ENCODE results near the gene ATP6V1G3. TPM values are rescaled to one million over a fixed set of nuclear protein-coding genes. Genes with fewer than 3 reads are reported as not detected.
A peak's percentile ranks its signal among the peaks of the same experiment; 100 is the strongest.

Gene ATP6V1G3
- total RNA-seq, 1 donor from 2014 or later, result not detected

GRCh38 chr1:198535631-198536030, 4.8 kb downstream of the ATP6V1G3 start:
- Histone ChIP-seq H4K20me1 (ENCODE audit: low read depth) (no peaks in the 10 kb centered on the region), H3K27ac (no peak overlapping the region), H3K4me3 (no peak overlapping the region), H3K79me2 (ENCODE audit: low read depth) (no peaks in the 10 kb centered on the region), H3K9ac (no peak overlapping the region), H3K4me1 (peaks cover 3% of the 10 kb centered on the region), H3K27me3 (no peaks in the 10 kb centered on the region), H3K4me2 (no peak overlapping the region), H2AFZ (replicated peaks) (no peak overlapping the region), H3K9me3 (ENCODE audit: low read depth) (no peaks in the 10 kb centered on the region), H3K36me3 (no peaks in the 10 kb centered on the region), H3F3A (ENCODE audit: low read depth) (no peaks in the 10 kb centered on the region)
- TF ChIP-seq EZH2phosphoT487 (IDR thresholded peaks at IDR 0.05) (no peak), CTCF (IDR thresholded peaks at IDR 0.05) (no peak), EZH2 (IDR thresholded peaks at IDR 0.05) (no peak)
- Mint-ChIP-seq H3K36me3 (no peaks in the 10 kb centered on the region), H3K27me3 (ENCODE audit: insufficient read depth, low read depth) (no peaks in the 10 kb centered on the region), H3K9me3 (no peaks in the 10 kb centered on the region), H3K27ac (no peak overlapping the region), H3K4me1 (peaks cover 17% of the 10 kb centered on the region), H3K4me3 (no peak overlapping the region)
- DNase-seq (ENCODE audit: low spot score), result no peak

- Histone ChIP-seq H3K9me3 (ENCODE audit: low read depth) (no peaks in the 10 kb centered on the region), H2AFZ (replicated peaks) (peak overlapping the region; percentile 31), H3K79me2 (ENCODE audit: low read depth) (no peaks in the 10 kb centered on the region), H3K4me1 (peaks cover 4% of the 10 kb centered on the region), H3K4me3 (no peak overlapping the region), H3F3A (ENCODE audit: low read depth) (no peaks in the 10 kb centered on the region), H3K36me3 (no peaks in the 10 kb centered on the region), H4K20me1 (ENCODE audit: low read depth) (no peaks in the 10 kb centered on the region), H3K4me2 (no peak overlapping the region), H3K27me3 (no peaks in the 10 kb centered on the region), H3K27ac (no peak overlapping the region), H3K9ac (no peak overlapping the region)
- Mint-ChIP-seq H3K9me3 (no peaks in the 10 kb centered on the region), H3K27ac (no peak overlapping the region), H3K4me3 (no peak overlapping the region), H3K27me3 (ENCODE audit: insufficient read depth, low read depth) (no peaks in the 10 kb centered on the region), H3K4me1 (peaks cover 24% of the 10 kb centered on the region), H3K36me3 (no peaks in the 10 kb centered on the region)
- TF ChIP-seq EZH2phosphoT487 (IDR thresholded peaks at IDR 0.05), result no peak
- no peak for TF ChIP-seq EZH2 (IDR thresholded peaks at IDR 0.05)
- TF ChIP-seq CTCF (IDR thresholded peaks at IDR 0.05), result no peak
- DNase-seq (ENCODE audit: low spot score), result no peak
Measured at GRCh38 chr1:198534548-198535418, 5.7 kb downstream of the ATP6V1G3 start.

- no peaks in the 10 kb centered on the region for H3F3A ChIP-seq (ENCODE audit: low read depth)
- no peaks in the 10 kb centered on the region for H3K79me2 ChIP-seq (ENCODE audit: low read depth)
- H3K36me3 ChIP-seq, result no peaks in the 10 kb centered on the region
- no peaks in the 10 kb centered on the region for H3K9me3 ChIP-seq (ENCODE audit: low read depth)
- H3K4me3 Mint-ChIP-seq, result no peak overlapping the region
- H3K4me2 ChIP-seq, result no peak overlapping the region
- no peak overlapping the region for H3K9ac ChIP-seq
- DNase-seq (ENCODE audit: low spot score), result no peak
- no peaks in the 10 kb centered on the region for H3K9me3 Mint-ChIP-seq
- H3K27me3 ChIP-seq, result no peaks in the 10 kb centered on the region
- no peak overlapping the region for H3K4me3 ChIP-seq
- H2AFZ ChIP-seq (replicated peaks), result no peak overlapping the region
- TF ChIP-seq EZH2 (IDR thresholded peaks at IDR 0.05) (no peak), CTCF (IDR thresholded peaks at IDR 0.05) (no peak), EZH2phosphoT487 (IDR thresholded peaks at IDR 0.05) (no peak)
- H3K36me3 Mint-ChIP-seq, result no peaks in the 10 kb centered on the region
- no peak overlapping the region for H3K27ac ChIP-seq
- peak overlapping the region; percentile 2 for H3K27ac Mint-ChIP-seq
- H3K4me1 ChIP-seq, result peaks cover 11% of the 10 kb centered on the region
- no peaks in the 10 kb centered on the region for H4K20me1 ChIP-seq (ENCODE audit: low read depth)
- H3K27me3 Mint-ChIP-seq (ENCODE audit: insufficient read depth, low read depth), result no peaks in the 10 kb centered on the region
- H3K4me1 Mint-ChIP-seq, result peaks cover 28% of the 10 kb centered on the region
Measured at GRCh38 chr1:198531891-198532290, 8.6 kb downstream of the ATP6V1G3 start.
